ENCODE results near the gene DENND1A.

- no peak for TF ChIP-seq CTCF (conservative IDR thresholded peaks at IDR 0.05; ENCODE audit: low read length)
- no peak for TF ChIP-seq EZH2phosphoT487 (IDR thresholded peaks at IDR 0.05; ENCODE audit: borderline replicate concordance)
These were observed 206.6 kb downstream of the DENND1A start for GRCh38 chr9:123723135-123723875.
